ENCODE measurements around the gene ZIC1. TPM values are rescaled to one million over a fixed set of nuclear protein-coding genes. Genes with fewer than 3 reads are reported as not detected.

ZIC1 gene
- total RNA-seq, 1 experiment from 2014 or later: not detected

DNA sequence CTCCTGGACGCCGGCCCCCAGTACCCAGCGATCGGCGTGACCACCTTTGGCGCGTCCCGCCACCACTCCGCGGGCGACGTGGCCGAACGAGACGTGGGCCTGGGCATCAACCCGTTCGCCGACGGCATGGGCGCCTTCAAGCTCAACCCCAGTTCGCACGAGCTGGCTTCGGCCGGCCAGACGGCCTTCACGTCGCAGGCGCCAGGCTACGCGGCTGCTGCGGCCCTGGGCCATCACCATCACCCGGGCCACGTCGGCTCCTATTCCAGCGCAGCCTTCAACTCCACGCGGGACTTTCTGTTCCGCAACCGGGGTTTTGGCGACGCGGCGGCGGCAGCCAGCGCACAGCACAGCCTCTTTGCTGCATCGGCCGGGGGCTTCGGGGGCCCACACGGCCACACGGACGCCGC is 956 bp downstream of the ZIC1 start:
- H3K79me1 ChIP-seq (ENCODE audit: insufficient read depth, low read depth, low read length, poor library complexity, severe bottlenecking): no peaks in the 10 kb centered on the region
- no peak overlapping the region for H3K27ac ChIP-seq (ENCODE audit: insufficient read length, low read depth, low read length)
- no peak overlapping the region for H2BK15ac ChIP-seq (ENCODE audit: low read depth, low read length)
- H3K79me2 ChIP-seq (ENCODE audit: insufficient read depth, low read length): no peaks in the 10 kb centered on the region
- H2AK5ac ChIP-seq (ENCODE audit: insufficient read length, low read length): no peak overlapping the region
- H2AFZ ChIP-seq (ENCODE audit: low read length): no peak overlapping the region
- no peak overlapping the region for H3K23ac ChIP-seq (ENCODE audit: insufficient read length, low read depth, low read length)
- no peak overlapping the region for H3K9ac ChIP-seq (ENCODE audit: extremely low read depth, insufficient read length, low read length)
- H3K23me2 ChIP-seq (ENCODE audit: insufficient read length, low read depth, low read length, poor library complexity, severe bottlenecking): peaks cover 35% of the 10 kb centered on the region
- TF ChIP-seq, protein P1, sequence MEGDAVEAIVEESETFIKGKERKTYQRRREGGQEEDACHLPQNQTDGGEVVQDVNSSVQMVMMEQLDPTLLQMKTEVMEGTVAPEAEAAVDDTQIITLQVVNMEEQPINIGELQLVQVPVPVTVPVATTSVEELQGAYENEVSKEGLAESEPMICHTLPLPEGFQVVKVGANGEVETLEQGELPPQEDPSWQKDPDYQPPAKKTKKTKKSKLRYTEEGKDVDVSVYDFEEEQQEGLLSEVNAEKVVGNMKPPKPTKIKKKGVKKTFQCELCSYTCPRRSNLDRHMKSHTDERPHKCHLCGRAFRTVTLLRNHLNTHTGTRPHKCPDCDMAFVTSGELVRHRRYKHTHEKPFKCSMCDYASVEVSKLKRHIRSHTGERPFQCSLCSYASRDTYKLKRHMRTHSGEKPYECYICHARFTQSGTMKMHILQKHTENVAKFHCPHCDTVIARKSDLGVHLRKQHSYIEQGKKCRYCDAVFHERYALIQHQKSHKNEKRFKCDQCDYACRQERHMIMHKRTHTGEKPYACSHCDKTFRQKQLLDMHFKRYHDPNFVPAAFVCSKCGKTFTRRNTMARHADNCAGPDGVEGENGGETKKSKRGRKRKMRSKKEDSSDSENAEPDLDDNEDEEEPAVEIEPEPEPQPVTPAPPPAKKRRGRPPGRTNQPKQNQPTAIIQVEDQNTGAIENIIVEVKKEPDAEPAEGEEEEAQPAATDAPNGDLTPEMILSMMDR (conservative IDR thresholded peaks at IDR 0.05): no peak
- Mint-ChIP-seq H3K36me3 (ENCODE audit: insufficient read depth in 1 of 3, low read depth in 3 of 3) (no peaks in the 10 kb centered on the region; a peak in 1 of 7 replicates), H3K4me3 (peak overlapping the region in 1 of 2 experiments; percentile 29; a peak in 1 of 5 replicates), H3K27me3 (ENCODE audit: low read depth) (peaks cover 99% of the 10 kb centered on the region), H3K4me1 (peaks cover 20 to 79% of the 10 kb centered on the region in 2 experiments), H3K27ac (no peak overlapping the region), H3K9me3 (peaks cover 0 to 6% of the 10 kb centered on the region in 2 experiments; a peak in 3 of 5 replicates)
- no peak overlapping the region for H4K8ac ChIP-seq (replicated peaks; ENCODE audit: insufficient read length, low read depth, low read length)
- no peak for DNase-seq
- H4K5ac ChIP-seq (ENCODE audit: insufficient read length, low read depth, low read length): no peak overlapping the region
- no peak overlapping the region for H3K18ac ChIP-seq (ENCODE audit: insufficient read length, low read depth, low read length)
- no peak overlapping the region for H2BK20ac ChIP-seq (ENCODE audit: low read depth, low read length, poor library complexity, severe bottlenecking)
- no peak overlapping the region for H2BK12ac ChIP-seq (ENCODE audit: insufficient read length, low read depth, low read length)
- no peak overlapping the region for H2BK5ac ChIP-seq (ENCODE audit: insufficient read length, low read length)
- WGBS (ENCODE audit: extremely low coverage, insufficient read length, low lambda C conversion rate): no CpG with 5 or more reads among the region's 52 CpGs
- H3K4me2 ChIP-seq (ENCODE audit: insufficient read depth, insufficient read length, low read length): peak overlapping the region; percentile 84
- no peaks in the 10 kb centered on the region for H3K9me3 ChIP-seq (ENCODE audit: control insufficient read depth, low read depth, low read length)
- no peak overlapping the region for H2BK120ac ChIP-seq (ENCODE audit: low read depth, low read length, poor library complexity, severe bottlenecking)
- no peak overlapping the region for H3K14ac ChIP-seq (ENCODE audit: insufficient read depth, low read length)
- no peaks in the 10 kb centered on the region for H4K20me1 ChIP-seq (ENCODE audit: control insufficient read depth, insufficient read depth, insufficient read length)
- no peak overlapping the region for H3K4ac ChIP-seq (ENCODE audit: low read depth, low read length)
- H4K91ac ChIP-seq (ENCODE audit: insufficient read length, low read depth, low read length): no peak overlapping the region
- no peak overlapping the region for H3T11ph ChIP-seq (ENCODE audit: low read length)
- no peak overlapping the region for H3K56ac ChIP-seq (ENCODE audit: insufficient read length, low read depth, low read length)
- peaks cover 86% of the 10 kb centered on the region for H3K27me3 ChIP-seq (ENCODE audit: insufficient read depth, low read length)
- H3K4me1 ChIP-seq (ENCODE audit: insufficient read depth, low read length): peaks cover 3% of the 10 kb centered on the region; the same call in 1 of the 2 replicates
